Neural cell (in vitro differentiated cells): ENCODE measurements around the gene CCDC85C. TPM values are rescaled to one million over a fixed set of nuclear protein-coding genes. Genes with fewer than 3 reads are reported as not detected.

ENCODE experiments used
- H2AFZ ChIP-seq: fragments of 200-600, 300-800 bp; sonication (generic), shearing (Covaris generic); 2 replicates; pipeline ENCODE4 v1.6.0; 2014; ENCODE audit warnings: low read depth, mild to moderate bottlenecking, antibody characterized with exemption, low read length, moderate library complexity
- H3F3A ChIP-seq: fragments of 200-600 bp; shearing (Covaris generic); 2 replicates; pipeline ENCODE4 v1.6.1; 2016; ENCODE audit warnings: mild to moderate bottlenecking, moderate library complexity, mixed read lengths, antibody characterized with exemption, low read length; ENCODE audit not compliant: insufficient read depth, poor library complexity, severe bottlenecking
- H3K27ac ChIP-seq: fragments of 200-600, 300-800 bp; sonication (generic), shearing (Covaris generic); 2 replicates; pipeline ENCODE4 v1.5.1; 2014; ENCODE audit warnings: mild to moderate bottlenecking, low read length, moderate library complexity
- H3K27me3 ChIP-seq: fragments of 300-800, 200-600 bp; sonication (generic), shearing (Covaris generic); 2 replicates; pipeline ENCODE4 v1.6.0; 2014; ENCODE audit warnings: mild to moderate bottlenecking, low read depth, low read length, moderate library complexity; ENCODE audit not compliant: insufficient read depth
- H3K36me3 ChIP-seq: fragments of 300-800, 200-600 bp; sonication (generic), shearing (Covaris generic); 2 replicates; pipeline ENCODE4 v1.5.1; 2014; ENCODE audit warnings: mild to moderate bottlenecking, antibody characterized with exemption, low read length, moderate library complexity; ENCODE audit not compliant: insufficient read depth
- H3K4me2 ChIP-seq: fragments of 300-800, 200-600 bp; sonication (generic), shearing (Covaris generic); 2 replicates; pipeline ENCODE4 v1.6.0; 2014; ENCODE audit warnings: mild to moderate bottlenecking, low read length
- H3K4me3 ChIP-seq: fragments of 300-800, 200-600 bp; sonication (generic), shearing (Covaris generic); 2 replicates; pipeline ENCODE4 v1.5.1; 2014; ENCODE audit warnings: mild to moderate bottlenecking, low read length, moderate library complexity
- H3K79me2 ChIP-seq: fragments of 200-600 bp; shearing (Covaris generic); replicated peaks from 2 replicates; pipeline ENCODE4 v1.6.0; 2014; ENCODE audit warnings: mild to moderate bottlenecking, low read length, moderate library complexity; ENCODE audit not compliant: insufficient read depth
- H3K9ac ChIP-seq: fragments of 300-800, 200-600 bp; sonication (generic), shearing (Covaris generic); 2 replicates; pipeline ENCODE4 v1.6.1; 2016; ENCODE audit warnings: mild to moderate bottlenecking, low read length, mixed read lengths
- H3K9me2 ChIP-seq: fragments of 200-600 bp; shearing (Covaris generic); 2 replicates; pipeline ENCODE4 v1.6.1; 2016; ENCODE audit warnings: mild to moderate bottlenecking, low read length, mixed read lengths; ENCODE audit not compliant: insufficient read depth
- H3K9me3 ChIP-seq: fragments of 200-600, 300-800 bp; sonication (generic), shearing (Covaris generic); 2 replicates; pipeline ENCODE4 v1.6.1; 2016; ENCODE audit warnings: mild to moderate bottlenecking, mixed run types, low read length, moderate library complexity, mixed read lengths
- H4K20me1 ChIP-seq: fragments of 200-600 bp; shearing (Covaris generic); 2 replicates; pipeline ENCODE4 v1.6.1; 2016; ENCODE audit warnings: mild to moderate bottlenecking, mixed run types; ENCODE audit not compliant: insufficient read depth
- CTCF ChIP-seq: fragments of 450-650 bp; IDR thresholded peaks from 2 replicates; pipeline ENCODE4 v1.5.1; 2014; ENCODE audit warnings: antibody characterized with exemption, mild to moderate bottlenecking, moderate library complexity; ENCODE audit not compliant: poor library complexity, severe bottlenecking
- EP300 ChIP-seq: fragments of 450-650 bp; conservative IDR thresholded peaks from 2 replicates; pipeline ENCODE4 v1.6.1; 2014; ENCODE audit warnings: antibody characterized with exemption, mild to moderate bottlenecking, moderate library complexity; ENCODE audit not compliant: poor library complexity, severe bottlenecking
- EZH2 ChIP-seq: fragments of 200-600, 300-800 bp; shearing (Covaris generic), sonication (generic); IDR thresholded peaks from 2 replicates; pipeline ENCODE4 v1.6.1; 2014; ENCODE audit warnings: antibody characterized with exemption, low read length, borderline replicate concordance, mild to moderate bottlenecking; ENCODE audit not compliant: insufficient read depth, poor library complexity, severe bottlenecking
- MXI1 ChIP-seq: fragments of 450-650 bp; conservative IDR thresholded peaks from 2 replicates; pipeline ENCODE4 v1.6.1; 2014; ENCODE audit warnings: antibody characterized with exemption, mild to moderate bottlenecking; ENCODE audit not compliant: poor library complexity, severe bottlenecking
- POLR2AphosphoS5 ChIP-seq: IDR thresholded peaks from 2 replicates; pipeline ENCODE4 v1.6.1; 2012
- RAD21 ChIP-seq: fragments of 450-650 bp; conservative IDR thresholded peaks from 2 replicates; pipeline ENCODE4 v1.6.1; 2014; ENCODE audit warnings: antibody characterized with exemption, mild to moderate bottlenecking, moderate library complexity
- REST ChIP-seq: IDR thresholded peaks from 2 replicates; pipeline ENCODE4 v1.6.1; 2012; ENCODE audit warnings: borderline replicate concordance
- SMC3 ChIP-seq: fragments of 450-650 bp; conservative IDR thresholded peaks from 2 replicates; pipeline ENCODE4 v1.6.1; 2014; ENCODE audit warnings: antibody characterized with exemption, mild to moderate bottlenecking, moderate library complexity; ENCODE audit not compliant: poor library complexity
- TAF1 ChIP-seq: IDR thresholded peaks from 2 replicates; pipeline ENCODE4 v1.6.1; 2012; ENCODE audit warnings: low read depth
- polyA plus RNA-seq: library from polyadenylated mRNA; depleted of rRNA; stranded (reverse); fragments of >200 nt; gene quantifications from 2 replicates; pipeline ENCODE4 v1.2.3, GENCODE V29; 2014

The CCDC85C gene
- polyA plus RNA-seq, 1 donor from 2014 or later = 24.8 TPM

GRCh38 chr14:99564256-99564925, 39.6 kb downstream of the CCDC85C start:
- H4K20me1 ChIP-seq = no peaks in the 10 kb centered on the region
- no peaks in the 10 kb centered on the region for H3F3A ChIP-seq
- H3K4me3 ChIP-seq = no peak overlapping the region
- H3K79me2 ChIP-seq = peaks cover 13% of the 10 kb centered on the region
- no peak overlapping the region for H3K27ac ChIP-seq
- no peaks in the 10 kb centered on the region for H3K9me3 ChIP-seq
- H3K9me2 ChIP-seq = no peaks in the 10 kb centered on the region
- no peak for TF ChIP-seq REST
- TF ChIP-seq SMC3 = no peak
- TF ChIP-seq EP300 = no peak
- TF ChIP-seq EZH2 = no peak
- no peak for TF ChIP-seq CTCF
- no peak for TF ChIP-seq MXI1
- TF ChIP-seq TAF1 = no peak
- TF ChIP-seq RAD21 = no peak
- TF ChIP-seq POLR2AphosphoS5 = no peak
- H3K4me2 ChIP-seq = no peak overlapping the region
- H3K9ac ChIP-seq = no peak overlapping the region
- no peak overlapping the region for H2AFZ ChIP-seq
- no peaks in the 10 kb centered on the region for H3K27me3 ChIP-seq
- no peaks in the 10 kb centered on the region for H3K36me3 ChIP-seq

- no peak overlapping the region for H3K4me2 ChIP-seq
- no peak overlapping the region for H3K27ac ChIP-seq
- no peaks in the 10 kb centered on the region for H3K9me3 ChIP-seq
- no peaks in the 10 kb centered on the region for H3K36me3 ChIP-seq
- H2AFZ ChIP-seq = no peak overlapping the region
- H3K9me2 ChIP-seq = no peaks in the 10 kb centered on the region
- H3K9ac ChIP-seq = no peak overlapping the region
- H3F3A ChIP-seq = no peaks in the 10 kb centered on the region
- no peak overlapping the region for H3K4me3 ChIP-seq
- peaks cover 9% of the 10 kb centered on the region for H3K79me2 ChIP-seq
- TF ChIP-seq EZH2 = no peak
- TF ChIP-seq SMC3 = no peak
- TF ChIP-seq POLR2AphosphoS5 = no peak
- TF ChIP-seq REST = no peak
- no peak for TF ChIP-seq EP300
- no peak for TF ChIP-seq CTCF
- TF ChIP-seq RAD21 = no peak
- no peak for TF ChIP-seq MXI1
- no peak for TF ChIP-seq TAF1
- H3K27me3 ChIP-seq = no peaks in the 10 kb centered on the region
- no peaks in the 10 kb centered on the region for H4K20me1 ChIP-seq
These were observed 40.3 kb downstream of the CCDC85C start for GRCh38 chr14:99563749-99564129.
